Endodermal cell (in vitro differentiated cells): ENCODE data around the gene COG7. TPM values are rescaled to one million over a fixed set of nuclear protein-coding genes. Genes with fewer than 3 reads are reported as not detected.
A peak's percentile ranks its signal among the peaks of the same experiment; 100 is the strongest.

Experiments used
- DNase-seq: peaks from one replicate; pipeline ENCODE4 v3.0.0-alpha.2; 2017
- H3K27ac ChIP-seq: 2 replicates; pipeline ENCODE4 v1.5.1; 2013; ENCODE audit warnings: mild to moderate bottlenecking, low read depth, low read length, moderate library complexity
- H3K27me3 ChIP-seq: 2 replicates; pipeline ENCODE4 v1.6.1; 2013; ENCODE audit warnings: mild to moderate bottlenecking, low read length, moderate library complexity; ENCODE audit not compliant: insufficient read depth, control insufficient read depth, poor library complexity, severe bottlenecking
- H3K36me3 ChIP-seq: 2 replicates; pipeline ENCODE4 v1.7.0; 2013; ENCODE audit warnings: mild to moderate bottlenecking, low read length, moderate library complexity; ENCODE audit not compliant: control insufficient read depth, insufficient read depth
- H3K4me1 ChIP-seq: one replicate; pipeline ENCODE4 v1.7.0; 2013; ENCODE audit warnings: low read length; ENCODE audit not compliant: control insufficient read depth, insufficient read depth
- H3K4me3 ChIP-seq: 2 replicates; pipeline ENCODE4 v1.5.1; 2013; ENCODE audit warnings: mild to moderate bottlenecking, low read length, moderate library complexity
- H3K9ac ChIP-seq: 2 replicates; pipeline ENCODE4 v1.6.1; 2013; ENCODE audit warnings: mild to moderate bottlenecking, low read length, moderate library complexity; ENCODE audit not compliant: poor library complexity, severe bottlenecking; ENCODE audit errors: extremely low read depth
- H3K9me3 ChIP-seq: 2 replicates; pipeline ENCODE4 v1.6.1; 2013; ENCODE audit warnings: mild to moderate bottlenecking, low read length, moderate library complexity; ENCODE audit not compliant: control insufficient read depth
- H3K27ac Mint-ChIP-seq: 2 replicates; pipeline ENCODE4 v1.8.0; 2020; ENCODE audit warnings: mixed read lengths
- H3K27me3 Mint-ChIP-seq: 2 replicates; pipeline ENCODE4 v1.8.0; 2021; ENCODE audit warnings: mild to moderate bottlenecking, mixed read lengths; ENCODE audit not compliant: insufficient read depth
- H3K36me3 Mint-ChIP-seq: 2 replicates; pipeline ENCODE4 v1.8.0; 2020; ENCODE audit warnings: low read depth, mixed read lengths
- H3K4me1 Mint-ChIP-seq: 2 replicates; pipeline ENCODE4 v1.8.0; 2020; ENCODE audit warnings: mixed read lengths
- H3K4me3 Mint-ChIP-seq: 2 replicates; pipeline ENCODE4 v1.8.0; 2020; ENCODE audit warnings: mild to moderate bottlenecking, moderate library complexity, mixed read lengths
- H3K9me3 Mint-ChIP-seq: 2 replicates; pipeline ENCODE4 v1.8.0; 2020; ENCODE audit warnings: mild to moderate bottlenecking, mixed read lengths
- CTCF ChIP-seq: fragments of 200-600 bp; sonication (generic); conservative IDR thresholded peaks from 2 replicates; pipeline ENCODE4 v1.5.0; 2021; ENCODE audit warnings: antibody characterized with exemption, mild to moderate bottlenecking
- WGBS, 2 experiments: methylation state at CpG; one replicate each; pipeline versions ENCODE4 v1.1.5 to v1.1.7; 2013; ENCODE audit warnings: missing lambda C conversion rate in 2 of 2, mixed read lengths in 1 of 2; ENCODE audit not compliant: insufficient coverage in 1 of 2, insufficient read length in 1 of 2; 5-methylcytosine and 5-hydroxymethylcytosine counted together
- total RNA-seq, 2 donors: library from RNA; stranded (reverse); fragmentation: NEBNext Ultra II Directional in 1 of 2; extraction: Animal tissue kit (Norgen Biotek cat#: 25700) in 1 of 2; gene quantifications; 2 replicates in 1 of 2; 3 replicates in 1 of 2; pipeline ENCODE4 v1.2.1, GENCODE V29; 2021

The COG7 gene
- total RNA-seq, 2 donors from 2014 or later, result 19.9 to 31.3 TPM

DNA sequence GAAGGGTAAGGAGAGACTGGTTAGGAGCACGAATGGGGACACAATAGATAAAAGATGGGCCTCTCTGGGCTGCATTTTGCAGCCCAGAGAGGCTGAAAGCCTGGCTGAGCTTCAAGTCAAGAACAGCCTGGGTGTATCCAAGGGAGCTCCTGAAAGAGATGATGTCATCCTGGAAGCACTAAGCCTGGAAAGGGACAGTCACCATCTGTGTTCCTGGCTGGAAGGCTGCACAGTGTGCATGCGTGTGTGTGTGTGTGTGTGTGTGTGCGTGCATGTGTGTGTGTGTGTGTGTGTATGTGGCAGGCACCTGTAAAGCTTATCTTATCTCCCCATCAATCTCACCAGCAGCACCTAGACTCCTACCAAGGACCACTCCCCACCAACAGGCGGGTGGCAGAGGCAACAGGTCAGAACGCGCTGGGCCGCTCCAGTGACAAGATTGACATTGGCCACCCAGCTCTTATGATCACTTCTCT is 44.1 kb downstream of the COG7 start:
- Histone ChIP-seq H3K4me3 (no peak overlapping the region), H3K4me1 (peaks cover 4% of the 10 kb centered on the region), H3K9me3 (no peaks in the 10 kb centered on the region), H3K27me3 (no peaks in the 10 kb centered on the region), H3K27ac (peak overlapping the region; percentile 97), H3K36me3 (peaks cover 42% of the 10 kb centered on the region), H3K9ac (no peak overlapping the region)
- no peak overlapping the region for H3K4me3 Mint-ChIP-seq
- no peak overlapping the region for H3K27ac Mint-ChIP-seq
- WGBS, 2 experiments, result 86 to 93% methylated on average over 5 to 6 of the region's 7 CpGs
- no peak for TF ChIP-seq CTCF
- DNase-seq, result no peak
- no peaks in the 10 kb centered on the region for H3K9me3 Mint-ChIP-seq
- no peaks in the 10 kb centered on the region for H3K27me3 Mint-ChIP-seq
- H3K36me3 Mint-ChIP-seq, result peaks cover 46% of the 10 kb centered on the region
- peaks cover 16% of the 10 kb centered on the region for H3K4me1 Mint-ChIP-seq

DNA sequence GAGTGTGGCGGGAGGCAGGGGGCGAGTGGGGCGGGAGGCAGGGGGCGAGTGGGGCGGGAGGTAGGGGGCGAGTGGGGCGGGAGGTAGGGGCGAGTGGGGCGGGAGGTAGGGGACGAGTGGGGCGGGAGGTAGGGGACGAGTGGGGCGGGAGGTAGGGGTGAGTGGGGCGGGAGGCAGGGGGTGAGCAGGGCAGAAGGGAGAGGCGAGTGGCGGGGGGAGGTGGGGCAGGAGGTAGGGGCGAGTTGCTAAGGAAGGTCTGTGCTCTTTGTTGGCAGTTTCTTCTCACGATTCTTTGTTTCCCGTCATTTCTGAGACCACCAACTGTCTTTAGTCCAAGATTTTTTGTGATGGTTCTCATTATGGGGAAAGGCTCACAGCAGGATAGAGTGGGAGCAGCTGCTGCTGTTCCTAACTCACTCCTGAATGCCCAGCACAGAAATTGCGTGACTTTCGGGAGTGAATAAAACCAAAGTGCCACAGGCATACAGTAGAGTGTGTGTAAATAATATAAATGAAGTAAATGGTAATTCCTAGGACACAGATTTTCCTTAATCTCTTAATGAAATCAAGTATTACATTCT is 44.7 kb downstream of the COG7 start:
- Mint-ChIP-seq H3K4me3 (no peak overlapping the region), H3K9me3 (no peaks in the 10 kb centered on the region), H3K27ac (no peak overlapping the region), H3K27me3 (no peaks in the 10 kb centered on the region), H3K4me1 (peaks cover 16% of the 10 kb centered on the region), H3K36me3 (peaks cover 42% of the 10 kb centered on the region)
- no peak for TF ChIP-seq CTCF
- H3K4me3 ChIP-seq, result no peak overlapping the region
- no peaks in the 10 kb centered on the region for H3K9me3 ChIP-seq
- H3K9ac ChIP-seq, result no peak overlapping the region
- peaks cover 4% of the 10 kb centered on the region for H3K4me1 ChIP-seq
- H3K36me3 ChIP-seq, result peaks cover 45% of the 10 kb centered on the region
- WGBS, 2 experiments, result 81 to 92% methylated on average over 4 to 8 of the region's 21 CpGs
- no peaks in the 10 kb centered on the region for H3K27me3 ChIP-seq
- no peak for DNase-seq
- H3K27ac ChIP-seq, result peak overlapping the region; percentile 97

- peaks cover 16% of the 10 kb centered on the region for H3K4me1 Mint-ChIP-seq
- no peak overlapping the region for H3K4me3 Mint-ChIP-seq
- H3K4me1 ChIP-seq, result peaks cover 4% of the 10 kb centered on the region
- no peak overlapping the region for H3K27ac ChIP-seq
- H3K4me3 ChIP-seq, result no peak overlapping the region
- no peak for TF ChIP-seq CTCF
- peaks cover 46% of the 10 kb centered on the region for H3K36me3 Mint-ChIP-seq
- H3K9me3 ChIP-seq, result no peaks in the 10 kb centered on the region
- no peaks in the 10 kb centered on the region for H3K27me3 ChIP-seq
- no peak overlapping the region for H3K27ac Mint-ChIP-seq
- no peak for DNase-seq
- no peaks in the 10 kb centered on the region for H3K27me3 Mint-ChIP-seq
- H3K36me3 ChIP-seq, result peaks cover 46% of the 10 kb centered on the region
- no peak overlapping the region for H3K9ac ChIP-seq
- 95 to 96% methylated on average over 7 of the region's 9 CpGs for whole genome bisulfite sequencing, 2 experiments
- H3K9me3 Mint-ChIP-seq, result no peaks in the 10 kb centered on the region
Observed at GRCh38 chr16:23407436-23408127, 45.4 kb downstream of the COG7 start.
